ENCODE data around the gene POLR1E. TPM values are rescaled to one million over a fixed set of nuclear protein-coding genes. Genes with fewer than 3 reads are reported as not detected.
"Not testable (repeated sequence)": the region's sequence is repeated elsewhere in the genome, so short reads cannot be mapped to it uniquely, and the experiment has no call there.

Gene POLR1E
- total RNA-seq, 1 donor from 2014 or later, result 40.4 TPM

GRCh38 chr9:37464426-37465248 is 21.1 kb upstream of the POLR1E start:
- FAIRE-seq, result no peak
- peak in 1 of 2 donors; percentile 61 for DNase-seq (ENCODE audit: low spot score in 2 of 2)

GRCh38 chr9:37465249-37466036 is 20.3 kb upstream of the POLR1E start, which contains the start of gene ZBTB5:
ZBTB5 (minus strand) TSS chr9:37465450; CDS start chr9:37442551, 22,899 bp downstream.
- DNase-seq (ENCODE audit: low spot score in 2 of 2), result peak; percentile 88 to 94
- FAIRE-seq, result peak; percentile 90

GRCh38 chr9:37466037-37466709 is 19.6 kb upstream of the POLR1E start:
- DNase-seq (ENCODE audit: low spot score in 2 of 2), result no peak
- FAIRE-seq, result no peak

- DNase-seq (ENCODE audit: low spot score in 2 of 2); FAIRE-seq: not testable (repeated sequence)
Observed at GRCh38 chr9:37467530-37467929, 18.2 kb upstream of the POLR1E start.

GRCh38 chr9:37468620-37469019 is 17.1 kb upstream of the POLR1E start:
- FAIRE-seq (no peak), DNase-seq (ENCODE audit: low spot score in 2 of 2) (no peak)

GRCh38 chr9:37471942-37472684 is 13.6 kb upstream of the POLR1E start:
- FAIRE-seq (no peak), DNase-seq (ENCODE audit: low spot score in 2 of 2) (peak in 1 of 2 donors; percentile 34)

GRCh38 chr9:37473982-37474381 is 11.8 kb upstream of the POLR1E start:
- DNase-seq (ENCODE audit: low spot score in 2 of 2); FAIRE-seq: not testable (repeated sequence)

- DNase-seq (ENCODE audit: low spot score in 2 of 2), result no peak
- FAIRE-seq, result no peak
Observed at GRCh38 chr9:37474438-37474837, 11.3 kb upstream of the POLR1E start.

- DNase-seq (ENCODE audit: low spot score in 2 of 2) (no peak), FAIRE-seq (no peak)
Observed at GRCh38 chr9:37476930-37477329, 8.8 kb upstream of the POLR1E start.

GRCh38 chr9:37477443-37477842 is 8.3 kb upstream of the POLR1E start:
- DNase-seq (ENCODE audit: low spot score in 2 of 2); FAIRE-seq: not testable (repeated sequence)

- DNase-seq (ENCODE audit: low spot score in 2 of 2); FAIRE-seq: not testable (repeated sequence)
Observed at GRCh38 chr9:37477987-37478619, 7.6 kb upstream of the POLR1E start.

- FAIRE-seq (no peak), DNase-seq (ENCODE audit: low spot score in 2 of 2) (no peak)
Observed at GRCh38 chr9:37480759-37481158, 5.0 kb upstream of the POLR1E start.

GRCh38 chr9:37486256-37486615 is 488 bp downstream of the POLR1E start:
- FAIRE-seq (no peak), DNase-seq (ENCODE audit: low spot score in 2 of 2) (no peak)

GRCh38 chr9:37486616-37487548 is 1.1 kb downstream of the POLR1E start:
- FAIRE-seq (no peak), DNase-seq (ENCODE audit: low spot score in 2 of 2) (no peak)

GRCh38 chr9:37491939-37492338 is 6.2 kb downstream of the POLR1E start:
- FAIRE-seq, result no peak

GRCh38 chr9:37495571-37495970 is 9.8 kb downstream of the POLR1E start:
- DNase-seq (ENCODE audit: low spot score in 2 of 2), result no peak
- FAIRE-seq, result no peak

More at GRCh38 chr9:37491939-37492338, 6.2 kb downstream of the POLR1E start:
- DNase-seq (ENCODE audit: low spot score in 2 of 2), result no peak

GRCh38 chr9:37496020-37496419 is 10.3 kb downstream of the POLR1E start:
- no peak for FAIRE-seq
- no peak for DNase-seq (ENCODE audit: low spot score in 2 of 2)

- DNase-seq (ENCODE audit: low spot score in 2 of 2), result no peak
- no peak for FAIRE-seq
Observed at GRCh38 chr9:37497320-37497719, 11.6 kb downstream of the POLR1E start.

GRCh38 chr9:37498457-37498856 is 12.7 kb downstream of the POLR1E start:
- DNase-seq (ENCODE audit: low spot score in 2 of 2) (no peak), FAIRE-seq (no peak)

All from frontal cortex (tissue), 4 donors.